ENCODE measurements around the gene SRCAP. TPM values are rescaled to one million over a fixed set of nuclear protein-coding genes. Genes with fewer than 3 reads are reported as not detected.

SRCAP gene
- total and polyA plus RNA-seq, 7 donors: 2.4 to 39.1 (median 14.3) TPM

DNA sequence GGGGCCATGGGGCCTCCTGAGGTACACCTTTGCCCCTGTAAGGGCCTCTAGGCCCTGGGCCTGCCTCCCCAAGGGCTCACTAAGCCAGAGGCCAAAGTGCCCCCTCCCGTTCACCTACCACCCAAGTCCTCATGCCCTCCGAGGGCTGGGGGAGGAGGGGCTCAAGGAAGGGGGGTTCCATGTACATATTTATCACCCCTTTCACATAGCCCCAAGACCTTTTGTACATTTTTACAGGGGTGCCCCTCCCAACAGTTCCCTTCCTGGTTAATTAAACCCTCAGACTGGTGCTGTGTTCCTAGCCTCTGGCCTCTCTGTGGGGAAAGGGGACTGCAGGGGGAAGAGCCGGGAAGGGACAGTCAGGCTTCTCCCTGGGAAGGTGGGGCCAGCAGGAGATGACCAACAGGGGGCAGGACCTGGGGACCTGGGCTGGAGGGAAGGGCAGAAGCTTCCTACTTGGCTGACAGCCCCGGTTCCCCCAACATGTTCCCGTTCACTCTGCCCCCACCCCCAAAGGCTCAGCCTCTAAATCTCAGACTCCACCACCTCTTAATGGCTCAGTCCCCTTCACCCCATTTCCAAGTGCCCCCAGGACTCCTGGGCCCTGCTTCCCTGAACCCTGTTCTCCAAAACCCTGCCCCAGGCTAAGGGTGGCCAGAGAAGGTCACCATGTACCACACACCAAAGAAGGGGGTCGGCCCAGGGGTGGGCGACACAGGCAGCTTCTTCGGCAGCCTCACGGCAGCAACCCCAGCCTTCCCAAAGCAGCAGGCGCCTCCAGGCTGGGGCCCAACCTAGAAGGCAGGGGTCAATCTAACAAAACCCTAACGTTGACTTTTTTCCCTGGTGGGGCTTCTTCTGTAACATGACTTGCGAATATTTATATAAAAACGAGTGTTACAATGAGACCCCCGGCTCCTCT is 28.8 kb upstream of the SRCAP start:
- no peaks in the 10 kb centered on the region for H3K27me3 ChIP-seq
- peaks cover 40 to 60% (median 54%) of the 10 kb centered on the region in 4 donors for H3K36me3 ChIP-seq
- no peak overlapping the region for H3K27ac ChIP-seq
- H3K9me3 ChIP-seq: no peaks in the 10 kb centered on the region
- 89% methylated on average over 14 of the region's 14 CpGs for WGBS, 2 donors
- TF ChIP-seq EP300 (IDR thresholded peaks at IDR 0.05) (no peak), POLR2AphosphoS5 (IDR thresholded peaks at IDR 0.05) (no peak), POLR2A (IDR thresholded peaks at IDR 0.05) (no peak)
- TF ChIP-seq, protein P1, sequence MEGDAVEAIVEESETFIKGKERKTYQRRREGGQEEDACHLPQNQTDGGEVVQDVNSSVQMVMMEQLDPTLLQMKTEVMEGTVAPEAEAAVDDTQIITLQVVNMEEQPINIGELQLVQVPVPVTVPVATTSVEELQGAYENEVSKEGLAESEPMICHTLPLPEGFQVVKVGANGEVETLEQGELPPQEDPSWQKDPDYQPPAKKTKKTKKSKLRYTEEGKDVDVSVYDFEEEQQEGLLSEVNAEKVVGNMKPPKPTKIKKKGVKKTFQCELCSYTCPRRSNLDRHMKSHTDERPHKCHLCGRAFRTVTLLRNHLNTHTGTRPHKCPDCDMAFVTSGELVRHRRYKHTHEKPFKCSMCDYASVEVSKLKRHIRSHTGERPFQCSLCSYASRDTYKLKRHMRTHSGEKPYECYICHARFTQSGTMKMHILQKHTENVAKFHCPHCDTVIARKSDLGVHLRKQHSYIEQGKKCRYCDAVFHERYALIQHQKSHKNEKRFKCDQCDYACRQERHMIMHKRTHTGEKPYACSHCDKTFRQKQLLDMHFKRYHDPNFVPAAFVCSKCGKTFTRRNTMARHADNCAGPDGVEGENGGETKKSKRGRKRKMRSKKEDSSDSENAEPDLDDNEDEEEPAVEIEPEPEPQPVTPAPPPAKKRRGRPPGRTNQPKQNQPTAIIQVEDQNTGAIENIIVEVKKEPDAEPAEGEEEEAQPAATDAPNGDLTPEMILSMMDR (IDR thresholded peaks at IDR 0.05): no peak
- DNase-seq: no peak
- intact Hi-C loops (cut with DNase I): no loop called here
- H3K4me1 ChIP-seq: no peaks in the 10 kb centered on the region
- H3K4me3 ChIP-seq: no peak overlapping the region

DNA sequence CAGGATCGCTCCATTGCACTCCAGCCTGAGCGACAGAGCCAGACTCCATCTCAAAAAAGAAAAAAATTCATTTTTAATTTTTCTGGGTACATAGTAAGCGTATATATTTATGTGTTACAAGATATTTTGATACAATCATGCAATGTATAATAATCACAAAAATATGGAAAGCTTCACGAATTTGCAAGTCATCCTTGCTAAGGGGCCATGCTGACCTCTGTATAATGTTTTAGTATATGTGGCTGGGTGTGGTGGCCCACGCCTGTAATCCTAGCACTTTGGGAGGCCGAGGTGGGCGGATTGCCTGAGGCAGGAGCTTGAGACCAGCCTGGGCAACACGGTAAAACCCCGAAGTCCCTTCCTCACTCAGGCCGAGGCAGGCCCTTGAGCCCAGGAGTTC is 23.8 kb upstream of the SRCAP start:
- Histone ChIP-seq H3K27me3 (no peaks in the 10 kb centered on the region), H3K36me3 (peaks cover 3 to 11% (median 4%) of the 10 kb centered on the region in 4 donors), H3K9me3 (no peaks in the 10 kb centered on the region), H3K4me3 (no peak overlapping the region), H3K27ac (no peak overlapping the region), H3K4me1 (no peaks in the 10 kb centered on the region)
- intact Hi-C loops (cut with DNase I): no loop called here
- peak; percentile 48 for DNase-seq
- 77 to 90% methylated on average over 10 of the region's 10 CpGs for WGBS, 2 donors
- TF ChIP-seq, protein P1 (IDR thresholded peaks at IDR 0.05): no peak
- TF ChIP-seq POLR2A (IDR thresholded peaks at IDR 0.05) (no peak), POLR2AphosphoS5 (IDR thresholded peaks at IDR 0.05) (no peak), EP300 (IDR thresholded peaks at IDR 0.05) (no peak)

DNA sequence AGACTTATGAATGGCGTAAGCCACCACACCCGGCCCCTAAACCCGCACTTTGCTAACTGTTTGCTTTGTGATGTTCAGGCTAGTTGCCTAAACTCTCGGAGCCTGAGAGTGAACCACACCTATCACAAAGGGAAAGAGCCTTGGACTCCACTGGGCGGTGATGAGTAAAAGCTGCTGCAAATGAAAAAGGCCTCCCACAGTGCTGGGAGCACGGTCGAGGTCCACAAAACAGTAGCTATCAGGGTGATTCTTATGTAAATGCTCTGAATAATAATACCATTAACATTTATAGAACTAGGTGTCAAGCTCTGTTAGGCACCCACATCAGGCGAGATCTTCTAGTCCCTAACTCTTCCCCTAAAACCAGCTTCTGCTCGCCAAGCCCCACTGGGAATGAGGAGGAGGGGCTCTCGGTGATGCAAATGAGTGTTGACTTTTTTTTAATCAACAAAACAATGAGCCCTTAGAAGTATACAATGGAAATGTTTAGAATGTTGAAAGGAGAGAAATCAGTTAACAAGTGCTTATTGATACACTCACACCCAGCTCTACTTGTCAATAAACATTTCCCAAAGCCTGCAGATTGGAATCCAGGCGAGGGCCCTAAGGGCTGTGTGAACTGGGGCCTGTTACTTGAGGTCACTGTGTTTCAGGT is 20.9 kb upstream of the SRCAP start:
- intact Hi-C loops (cut with DNase I): no loop called here
- no peak for DNase-seq
- TF ChIP-seq, protein P1 (IDR thresholded peaks at IDR 0.05): no peak
- TF ChIP-seq POLR2A (IDR thresholded peaks at IDR 0.05) (no peak), POLR2AphosphoS5 (IDR thresholded peaks at IDR 0.05) (no peak), EP300 (IDR thresholded peaks at IDR 0.05) (no peak)

DNA sequence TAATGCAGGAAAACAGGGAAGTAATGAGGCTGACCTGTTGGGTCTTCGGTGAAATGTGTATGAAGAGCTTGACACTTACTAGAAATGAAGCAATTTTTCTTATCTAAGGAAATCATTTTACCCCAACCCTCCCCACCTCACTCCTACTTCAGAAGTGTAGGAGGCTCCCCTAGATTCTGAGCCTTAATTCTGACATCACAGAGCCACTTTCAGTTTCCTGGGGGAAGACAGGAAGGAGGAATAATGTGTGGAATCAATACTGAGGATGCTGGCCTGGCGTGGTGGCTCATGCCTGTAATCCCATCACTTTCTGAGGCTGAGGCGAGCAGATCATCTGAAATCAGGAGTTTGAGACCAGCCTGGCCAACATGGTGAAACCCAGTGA is 20.4 kb upstream of the SRCAP start:
- Histone ChIP-seq H3K4me3 (no peak overlapping the region), H3K4me1 (no peaks in the 10 kb centered on the region), H3K36me3 (no peaks in the 10 kb centered on the region), H3K9me3 (no peaks in the 10 kb centered on the region), H3K27me3 (no peaks in the 10 kb centered on the region), H3K27ac (no peak overlapping the region)
- no peak for DNase-seq
- 86 to 87% methylated on average over 3 of the region's 3 CpGs for WGBS, 2 donors
- intact Hi-C loops (cut with DNase I): no loop called here
- TF ChIP-seq, protein P1 (IDR thresholded peaks at IDR 0.05): no peak
- no peak for TF ChIP-seq POLR2AphosphoS5 (IDR thresholded peaks at IDR 0.05)

More for the DNA sequence above, 20.9 kb upstream of the SRCAP start:
- Histone ChIP-seq H3K4me1 (no peaks in the 10 kb centered on the region), H3K9me3 (no peaks in the 10 kb centered on the region), H3K27ac (no peak overlapping the region), H3K36me3 (no peaks in the 10 kb centered on the region), H3K4me3 (no peak overlapping the region), H3K27me3 (no peaks in the 10 kb centered on the region)
- WGBS, 2 donors: 76 to 78% methylated on average over 11 of the region's 11 CpGs

Data from sigmoid colon (tissue), 7 donors.